Endometrial microvascular endothelial cells (primary cell): ENCODE results near the gene REC114. TPM values are rescaled to one million over a fixed set of nuclear protein-coding genes. Genes with fewer than 3 reads are reported as not detected.
"Not testable (repeated sequence)": the region's sequence is repeated elsewhere in the genome, so short reads cannot be mapped to it uniquely, and the experiment has no call there.

Experiments used
- in situ Hi-C: cut with HindIII; loops from 2 replicates; pipeline ENCODE4 v1.10.0; 2017; ENCODE audit warnings: low sequenced_read_pairs, low pct_unique_long_range_greater_than_20kb; ENCODE audit errors: inconsistent ontology term
- total RNA-seq: library from RNA; depleted of rRNA; stranded (reverse); fragments of >200 nt; gene quantifications from one replicate; pipeline ENCODE4 v1.2.3, GENCODE V29; 2015; ENCODE audit errors: inconsistent ontology term

The REC114 gene
- total RNA-seq, 1 donor from 2014 or later: not detected

DNA sequence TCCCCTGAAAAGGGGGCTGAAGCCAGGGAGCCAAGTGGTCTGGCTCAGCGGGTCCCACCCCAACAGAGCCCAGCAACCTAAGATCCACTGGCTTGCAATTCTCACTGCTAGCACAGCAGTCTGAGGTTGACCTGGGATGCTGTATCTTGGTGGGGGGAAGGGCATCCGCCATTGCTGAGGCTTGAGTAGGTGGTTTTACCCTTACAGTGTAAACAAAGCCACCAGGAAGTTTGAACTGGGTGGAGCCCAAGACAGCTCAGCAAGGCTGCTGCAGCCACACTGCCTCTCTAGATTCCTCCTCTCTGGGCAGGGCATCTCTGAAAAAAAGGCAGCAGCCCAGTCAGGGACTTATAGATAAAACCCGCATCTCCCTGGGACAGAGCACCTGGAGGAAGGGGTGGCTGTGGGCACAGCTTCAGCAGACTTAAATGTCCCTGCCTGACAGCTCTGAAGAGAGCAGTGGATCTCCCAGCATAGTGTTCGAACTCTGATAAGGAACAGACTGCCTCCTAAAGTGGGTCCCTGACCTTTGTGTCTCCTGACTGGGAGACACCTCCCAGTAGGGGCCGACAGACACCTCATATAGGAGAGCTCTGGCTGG, 5.3 kb downstream of the REC114 start:
- in situ Hi-C loops: not testable (repeated sequence)

DNA sequence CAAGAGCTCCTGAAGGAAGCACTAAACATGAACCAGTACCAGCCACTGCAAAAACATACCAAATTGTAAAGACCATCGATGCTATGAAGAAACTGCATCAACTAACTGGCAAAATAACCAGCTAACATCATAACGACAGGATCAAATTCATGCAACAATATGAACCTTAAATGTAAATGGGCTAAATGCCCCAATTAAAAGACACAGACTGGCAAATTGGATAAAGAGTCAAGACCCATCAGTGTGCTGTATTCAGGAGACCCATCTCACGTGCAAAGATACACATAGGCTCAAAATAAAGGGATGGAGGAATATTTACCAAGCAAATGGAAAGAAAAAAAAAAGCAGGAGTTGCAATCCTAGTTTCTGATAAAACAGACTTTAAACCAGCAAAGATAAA, 7.0 kb downstream of the REC114 start:
- in situ Hi-C loops: not testable (repeated sequence)

DNA sequence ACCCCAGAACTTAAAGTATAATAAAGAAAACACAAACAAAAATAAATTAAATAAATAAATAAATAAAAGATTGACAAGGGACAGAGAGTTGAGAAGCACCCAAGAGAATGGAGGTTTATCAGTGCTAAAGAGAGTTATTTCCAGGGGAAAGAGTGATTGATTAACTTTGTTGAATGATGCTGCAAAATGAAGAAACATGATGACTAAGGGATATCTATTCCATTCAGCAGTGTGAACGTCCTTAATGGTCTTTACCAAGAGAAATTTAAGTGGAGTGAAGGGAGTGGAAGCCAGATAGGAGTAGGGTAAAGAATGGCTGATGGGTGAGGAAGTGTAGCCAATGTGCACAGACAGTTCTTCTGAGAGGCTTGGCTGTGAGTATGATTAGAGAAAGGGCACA, 11.1 kb downstream of the REC114 start:
- in situ Hi-C loops: no loop called here

DNA sequence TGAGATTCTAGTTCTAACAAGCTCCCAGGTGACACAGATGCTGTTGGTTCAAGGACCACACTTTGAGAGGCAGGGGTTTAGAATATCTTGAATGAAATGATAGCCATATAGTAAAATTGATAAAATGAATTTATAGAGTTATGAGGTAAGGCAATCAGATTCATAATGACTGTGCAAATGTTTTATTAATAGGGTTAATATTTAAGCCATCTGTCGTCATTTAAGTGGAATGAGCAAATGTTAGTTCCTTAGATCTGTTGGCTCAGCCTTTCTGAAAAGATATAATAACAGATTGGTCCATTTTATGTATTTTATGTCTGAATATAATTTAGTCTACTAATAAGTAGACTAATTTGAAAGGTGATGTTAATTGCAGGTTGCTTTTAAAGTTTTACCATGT, 12.9 kb downstream of the REC114 start:
- in situ Hi-C loops: no loop called here

DNA sequence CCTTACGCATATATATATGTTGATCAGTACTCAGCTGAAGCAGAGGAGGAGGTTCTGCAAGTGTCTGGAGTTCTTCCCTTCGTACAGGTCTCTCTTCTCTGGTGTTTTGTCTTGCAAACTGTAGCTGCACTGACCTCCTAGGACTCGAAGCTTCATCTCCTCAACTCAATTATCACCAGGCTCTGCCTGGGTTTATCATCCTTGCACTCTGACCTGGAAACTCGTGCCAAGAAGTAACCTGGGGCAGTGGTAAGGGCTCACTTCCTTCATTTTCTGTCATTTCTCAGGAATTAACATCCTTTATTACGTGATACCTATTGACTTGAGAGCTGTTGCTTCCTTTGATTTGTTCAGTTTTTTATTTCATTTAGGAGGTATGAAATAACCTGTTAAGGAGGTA, 14.4 kb downstream of the REC114 start:
- in situ Hi-C loops: no loop called here

DNA sequence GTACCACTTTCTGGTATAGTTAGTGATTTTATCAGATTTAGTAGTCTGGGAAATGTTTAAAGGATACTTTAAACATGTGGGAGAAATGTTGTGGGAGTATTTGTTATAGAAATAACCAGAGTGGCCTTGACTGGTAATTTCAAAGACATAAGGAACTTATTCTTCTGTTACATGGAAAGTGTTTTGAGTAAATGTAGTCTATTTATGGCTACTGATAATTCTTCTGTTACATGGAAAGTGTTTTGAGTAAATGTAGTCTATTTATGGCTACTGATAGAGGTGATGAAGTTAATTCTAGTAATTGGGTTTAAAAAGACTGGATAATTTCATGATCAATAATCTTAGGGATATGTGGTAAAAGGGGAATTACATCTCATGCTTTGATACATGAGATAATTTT, 17.7 kb downstream of the REC114 start:
- in situ Hi-C loops: no loop called here

DNA sequence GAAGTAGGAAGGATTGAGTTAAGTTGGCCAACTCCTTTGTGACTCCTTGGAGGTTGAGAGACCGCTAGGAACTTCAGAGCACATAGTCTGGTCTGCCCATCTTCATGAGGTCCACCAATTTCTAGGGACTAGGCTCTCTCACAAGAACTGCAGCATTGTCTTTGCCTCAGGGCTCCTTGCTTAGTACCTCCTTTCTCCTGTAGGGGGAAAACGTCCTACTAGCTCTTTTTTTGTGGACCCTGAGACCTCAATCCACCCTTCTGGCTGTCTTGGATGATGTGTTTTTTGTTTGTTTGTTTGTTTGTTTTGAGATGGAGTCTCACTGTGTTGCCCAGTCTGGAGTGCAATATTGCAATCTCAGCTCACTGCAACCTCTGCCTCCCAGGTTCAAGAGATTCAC, 21.6 kb downstream of the REC114 start:
- in situ Hi-C loops: no loop called here

DNA sequence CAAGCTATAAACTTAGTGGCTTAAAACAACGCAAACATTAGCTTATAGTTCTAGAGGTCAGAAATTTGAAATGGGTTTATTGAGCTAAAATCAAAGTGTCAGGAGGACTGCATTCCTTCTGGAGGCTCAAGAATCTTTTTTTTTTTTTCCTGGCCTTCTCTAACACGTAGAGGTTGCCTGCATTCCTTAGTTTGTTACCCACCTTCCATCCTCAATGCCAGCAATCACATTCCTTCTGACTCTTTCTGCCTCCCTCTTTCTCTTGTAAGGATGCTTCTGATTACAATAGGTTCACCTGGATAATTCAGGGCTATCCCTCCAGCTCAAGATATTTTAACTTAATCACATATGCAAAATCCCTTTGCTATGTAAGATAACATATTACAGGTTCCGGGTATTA, 24.8 kb downstream of the REC114 start:
- in situ Hi-C loops: no loop called here

DNA sequence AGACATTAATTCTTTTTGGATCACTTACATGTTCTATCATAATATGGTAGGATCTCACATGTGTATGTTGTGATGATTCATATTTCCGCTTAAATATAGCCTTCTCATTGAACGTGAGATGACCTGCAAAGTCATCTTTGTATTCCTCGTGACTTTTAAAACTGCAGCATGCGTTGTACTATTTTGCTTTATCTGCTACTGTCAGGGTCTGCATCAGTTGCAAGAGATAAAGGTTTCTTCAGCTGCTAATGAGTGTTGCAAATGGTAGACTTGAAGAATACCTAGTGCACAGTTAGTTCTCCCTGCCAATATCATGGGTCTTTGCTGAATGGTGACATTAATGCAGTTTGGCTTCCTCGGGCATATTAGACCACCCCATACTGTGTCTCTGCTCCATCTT, 31.8 kb downstream of the REC114 start:
- in situ Hi-C loops: no loop called here

DNA sequence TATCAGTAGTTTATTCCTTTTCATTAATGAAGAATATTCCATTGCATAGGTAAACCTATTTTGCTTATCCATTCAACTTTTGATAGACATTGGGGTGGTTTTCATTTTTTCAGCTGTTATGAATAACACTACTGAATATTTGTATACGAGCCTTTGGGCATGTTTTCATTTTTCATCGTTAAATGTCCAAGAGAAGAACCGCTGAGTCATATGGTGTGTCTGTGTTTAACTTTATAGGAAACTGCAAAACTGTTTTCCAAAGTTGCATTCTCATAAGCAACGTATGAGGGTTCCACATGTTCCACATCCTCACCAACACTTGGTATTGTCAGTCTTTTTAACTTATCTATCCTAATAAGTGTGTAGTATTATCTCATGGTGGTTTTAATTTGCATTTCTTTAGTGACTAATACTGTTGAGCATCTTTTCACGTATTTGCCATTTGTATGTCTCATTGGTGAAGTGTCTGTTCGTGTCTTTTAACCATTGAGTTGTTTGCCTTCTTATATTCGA, 33.8 kb downstream of the REC114 start:
- in situ Hi-C loops: no loop called here

DNA sequence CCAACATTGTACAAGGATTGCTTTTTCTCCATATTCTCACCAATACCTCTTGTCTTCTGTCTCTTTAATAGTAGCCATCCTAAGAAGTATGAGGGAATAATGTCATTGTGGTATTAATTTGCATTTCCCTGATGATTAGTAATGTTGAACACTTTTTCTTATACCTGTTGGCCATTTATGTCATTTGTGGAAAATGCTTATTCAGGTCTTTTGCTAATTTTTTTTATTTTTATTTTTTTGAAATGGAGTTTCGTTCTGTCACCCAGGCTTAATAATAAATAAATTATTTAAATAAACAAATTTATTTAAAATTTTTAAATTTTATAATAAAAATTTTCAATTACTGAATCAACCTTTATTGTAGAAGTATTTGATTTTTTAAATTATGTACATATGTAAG, 37.1 kb downstream of the REC114 start:
- in situ Hi-C loops: no loop called here

DNA sequence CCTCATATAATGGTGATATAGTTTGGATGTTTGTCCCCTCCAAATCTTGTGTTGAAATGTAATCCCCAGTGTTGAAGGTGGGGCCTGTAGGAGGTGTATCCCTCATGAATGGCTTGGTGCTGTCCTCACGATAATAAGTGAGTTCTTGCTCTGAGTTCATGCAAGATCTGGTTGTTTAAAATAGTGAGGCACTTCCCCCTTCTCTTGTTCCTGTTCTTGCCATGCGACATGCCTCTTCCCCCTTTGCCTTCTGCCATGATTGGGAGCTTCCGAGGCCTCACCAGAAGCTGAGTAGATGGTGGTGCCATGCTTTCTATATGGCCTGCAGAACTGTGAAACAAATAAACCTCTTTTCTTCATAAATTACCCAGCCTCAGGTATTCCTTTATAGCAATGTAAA, 39.2 kb downstream of the REC114 start:
- in situ Hi-C loops: no loop called here

DNA sequence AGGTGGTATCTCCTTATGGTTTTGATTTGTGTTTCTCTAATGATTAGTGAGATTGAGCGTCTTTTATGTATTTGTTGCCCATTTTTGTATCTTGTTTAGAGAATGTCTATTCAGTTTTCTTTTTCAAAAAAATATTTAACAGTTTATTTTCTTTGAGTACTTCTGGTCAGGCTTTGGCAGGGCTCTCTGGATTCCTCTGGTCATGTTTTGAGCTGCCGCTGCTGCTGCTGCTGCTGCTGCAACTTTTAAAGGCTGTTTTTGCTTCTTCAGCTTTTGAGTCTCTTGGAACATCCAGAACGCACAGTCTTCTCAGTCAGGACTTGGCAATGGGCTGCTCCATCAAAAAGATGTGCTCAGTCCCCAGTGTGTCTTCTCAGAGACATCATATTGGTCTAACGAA, 40.1 kb downstream of the REC114 start:
- in situ Hi-C loops: no loop called here

DNA sequence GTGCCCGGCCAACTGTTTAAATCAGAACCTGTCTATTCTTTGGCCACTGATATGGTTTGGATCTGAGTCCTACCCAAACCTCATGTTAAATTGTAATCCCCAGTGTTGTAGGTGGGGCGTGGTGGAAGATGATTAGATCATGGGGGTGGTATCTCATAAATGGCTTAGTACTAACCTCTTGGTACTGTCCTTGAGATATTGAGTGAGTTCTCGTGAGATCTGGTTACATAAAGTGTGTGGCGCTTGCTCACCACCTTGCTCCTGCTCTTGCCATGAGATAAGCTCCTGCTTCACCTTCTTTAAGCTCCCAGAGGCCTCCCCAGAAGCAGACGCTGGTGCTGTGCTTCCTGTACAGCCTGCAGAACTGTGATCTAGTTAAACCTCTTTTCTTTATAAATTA, 42.4 kb downstream of the REC114 start:
- in situ Hi-C loops: no loop called here

DNA sequence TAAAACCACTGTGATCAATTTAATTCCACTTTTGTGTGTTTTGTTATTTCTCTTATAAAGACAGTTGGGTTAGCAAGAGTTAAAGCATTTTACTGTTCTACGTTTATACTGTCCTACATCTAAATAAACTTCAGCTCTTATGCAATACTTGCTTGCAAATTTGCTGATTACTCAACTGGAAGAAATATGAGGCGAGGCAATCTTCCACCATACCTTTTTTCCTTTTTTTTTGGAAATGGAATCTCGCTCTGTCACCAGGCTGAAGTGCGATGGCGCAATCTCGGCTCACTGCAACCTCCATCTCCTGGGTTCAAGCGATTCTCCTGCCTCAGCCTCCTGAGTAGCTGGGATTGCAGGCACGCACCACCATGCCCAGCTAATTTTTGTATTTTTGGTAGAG, 42.9 kb downstream of the REC114 start:
- in situ Hi-C loops: not testable (repeated sequence)

DNA sequence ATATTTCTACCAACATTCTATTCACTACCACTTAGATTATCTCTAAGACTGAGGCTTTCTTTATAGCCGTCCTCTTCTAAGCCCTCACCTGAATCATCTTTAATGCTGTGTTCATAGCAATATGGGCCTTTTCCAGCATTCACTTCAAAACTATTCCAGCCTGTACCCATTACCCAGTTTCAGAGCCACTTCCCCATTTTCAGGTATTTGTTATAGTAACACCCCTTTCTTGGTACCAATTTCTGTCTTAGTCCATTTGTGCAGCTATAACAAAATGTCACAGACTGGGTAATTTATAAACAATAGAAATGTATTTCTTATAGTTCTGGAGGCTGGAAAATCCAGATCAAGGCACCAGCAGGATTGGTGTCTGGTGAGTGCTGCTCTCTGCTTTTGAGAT, 45.7 kb downstream of the REC114 start:
- in situ Hi-C loops: no loop called here

DNA sequence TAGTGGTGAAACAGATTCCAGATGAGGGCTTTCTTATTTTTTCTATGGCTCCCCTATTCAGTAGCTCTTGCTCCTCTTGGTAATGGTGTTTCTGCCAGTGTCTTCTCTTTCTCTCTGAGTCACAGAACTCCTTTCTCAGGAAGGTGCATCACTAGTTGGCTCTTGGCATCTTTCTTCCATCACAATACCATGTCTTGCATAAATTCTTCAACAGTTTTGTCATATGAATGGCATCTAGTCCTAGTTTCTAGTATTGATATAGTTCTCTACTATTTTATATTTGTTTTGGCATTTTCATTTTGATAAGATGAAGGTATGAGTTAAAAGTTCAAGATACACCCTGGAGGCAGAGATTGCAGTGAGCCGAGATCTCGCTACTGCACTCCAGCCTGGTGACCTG, 51.0 kb downstream of the REC114 start:
- in situ Hi-C loops: no loop called here

DNA sequence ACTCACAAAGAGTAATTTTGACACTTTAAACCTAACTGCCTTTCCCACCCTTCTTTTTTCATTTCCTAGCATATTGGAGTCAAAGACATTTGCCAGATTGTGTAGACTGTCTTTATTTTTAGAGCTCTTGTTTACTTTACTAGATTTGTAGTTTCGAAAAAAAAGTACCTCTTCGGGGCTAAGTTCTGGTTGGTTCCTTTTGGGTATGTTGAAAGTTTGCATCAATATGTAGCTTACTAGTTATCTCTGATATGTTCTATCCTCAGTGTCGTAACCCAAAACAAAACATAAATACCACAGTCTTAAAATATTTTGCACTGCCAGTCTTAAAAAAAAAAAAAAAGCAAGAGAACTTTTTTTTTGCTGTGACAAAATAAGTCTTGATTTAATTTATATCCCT, 52.2 kb downstream of the REC114 start:
- in situ Hi-C loops: no loop called here

DNA sequence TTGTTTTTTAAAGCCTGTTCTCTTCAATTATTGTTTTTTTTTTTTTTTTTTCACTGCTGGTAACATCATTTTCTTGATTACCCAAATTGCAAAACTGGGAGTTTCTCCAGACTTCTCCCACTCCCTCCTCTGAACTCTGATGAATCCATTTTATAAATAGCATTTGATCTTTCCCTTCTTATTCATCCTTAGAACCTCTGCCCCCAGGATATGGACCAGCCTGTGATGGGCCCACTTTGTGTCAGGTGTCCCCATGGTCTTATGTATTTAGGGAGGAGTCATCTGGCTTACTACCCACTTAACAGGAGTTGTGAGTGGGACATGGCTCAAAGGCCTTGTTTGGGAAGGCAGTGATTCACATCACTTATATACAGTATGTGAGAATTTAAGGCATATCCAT, 57.7 kb downstream of the REC114 start:
- in situ Hi-C loops: no loop called here

DNA sequence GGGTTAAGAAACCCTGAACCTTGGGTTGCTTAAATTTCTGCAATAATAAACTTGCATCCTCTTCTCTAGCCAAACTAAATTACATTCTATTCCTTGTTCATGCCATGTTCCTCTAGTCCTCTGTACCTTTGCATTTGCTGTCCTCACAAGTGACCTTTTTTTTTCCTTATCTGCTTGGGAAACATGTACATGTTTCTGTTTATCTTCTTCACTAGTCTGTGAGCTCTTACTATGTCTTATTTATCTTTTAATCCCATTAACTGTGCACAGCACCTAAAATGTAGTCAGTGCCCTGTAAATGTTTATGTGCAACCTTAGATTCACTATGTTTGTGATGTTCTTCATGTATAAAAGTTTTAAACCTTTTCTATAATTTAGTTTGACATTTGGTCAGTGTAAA, 61.9 kb downstream of the REC114 start:
- in situ Hi-C loops: no loop called here

DNA sequence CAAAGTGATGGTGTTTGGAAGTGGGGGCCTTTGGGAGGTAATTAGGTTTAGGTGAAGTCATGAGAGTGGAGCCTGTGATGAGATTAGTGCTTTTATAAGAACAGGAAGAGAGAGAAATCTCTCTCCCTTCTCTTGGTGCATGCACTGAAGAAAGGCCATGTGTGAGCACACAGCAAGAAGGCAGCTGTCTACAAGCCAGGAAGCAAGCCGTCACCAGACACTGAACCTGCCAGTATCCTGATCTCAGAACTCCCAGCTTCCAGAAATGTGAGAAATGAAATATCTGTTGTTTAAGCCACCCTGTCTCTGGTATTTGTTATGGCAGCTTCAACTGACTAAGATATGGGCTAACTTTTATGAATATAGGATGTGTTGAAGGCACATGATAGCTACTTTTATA, 72.6 kb downstream of the REC114 start:
- in situ Hi-C loops: no loop called here
